NCI-H128 (cell line): ENCODE measurements around the gene SLC27A2.
"Not testable (repeated sequence)": the region's sequence is repeated elsewhere in the genome, so short reads cannot be mapped to it uniquely, and the experiment has no call there.

Experiments used
- DNase-seq: peaks from one replicate; lab custom pipeline; 2025; ENCODE audit not compliant: unreplicated experiment; lab: John Stamatoyannopoulos, UW

Gene SLC27A2

GRCh38 chr15:50162969-50163718, 18.9 kb upstream of the SLC27A2 start:
- DNase-seq: no peak

GRCh38 chr15:50163719-50164410, 18.1 kb upstream of the SLC27A2 start:
- DNase-seq: no peak

GRCh38 chr15:50164458-50164857, 17.5 kb upstream of the SLC27A2 start:
- no peak for DNase-seq

- DNase-seq: no peak
Measured at GRCh38 chr15:50166216-50166615, 15.8 kb upstream of the SLC27A2 start.

GRCh38 chr15:50167110-50167509, 14.9 kb upstream of the SLC27A2 start:
- no peak for DNase-seq

GRCh38 chr15:50168379-50168778, 13.6 kb upstream of the SLC27A2 start:
- DNase-seq: no peak

- DNase-seq: no peak
Measured at GRCh38 chr15:50168783-50169411, 13.1 kb upstream of the SLC27A2 start.

GRCh38 chr15:50172360-50172895, 9.6 kb upstream of the SLC27A2 start:
- DNase-seq: not testable (repeated sequence)

GRCh38 chr15:50176869-50177268, 5.1 kb upstream of the SLC27A2 start:
- no peak for DNase-seq

- DNase-seq: no peak
Measured at GRCh38 chr15:50180091-50180490, 1.9 kb upstream of the SLC27A2 start.

- DNase-seq: no peak
Measured at GRCh38 chr15:50180582-50180981, 1.4 kb upstream of the SLC27A2 start.

GRCh38 chr15:50181201-50181968, 611 bp upstream of the SLC27A2 start:
- peak; percentile 26 for DNase-seq

- no peak for DNase-seq
Measured at GRCh38 chr15:50182219-50183013, 420 bp downstream of the SLC27A2 start.

GRCh38 chr15:50183112-50183794, 1.3 kb downstream of the SLC27A2 start:
- DNase-seq: no peak

GRCh38 chr15:50184863-50185504, 3.0 kb downstream of the SLC27A2 start:
- DNase-seq: no peak

- no peak for DNase-seq
Measured at GRCh38 chr15:50186090-50186489, 4.1 kb downstream of the SLC27A2 start.

GRCh38 chr15:50186752-50187151, 4.8 kb downstream of the SLC27A2 start:
- no peak for DNase-seq

GRCh38 chr15:50187525-50187924, 5.5 kb downstream of the SLC27A2 start:
- no peak for DNase-seq

- DNase-seq: no peak
Measured at GRCh38 chr15:50187997-50188396, 6.0 kb downstream of the SLC27A2 start.
